NCI-H128 (cell line): Measurements from ENCODE around the gene NTHL1.
A peak's percentile ranks its signal among the peaks of the same experiment; 100 is the strongest.
"Not testable (repeated sequence)": the region's sequence is repeated elsewhere in the genome, so short reads cannot be mapped to it uniquely, and the experiment has no call there.

ENCODE experiments used
- DNase-seq: peaks from one replicate; lab custom pipeline; 2025; ENCODE audit not compliant: unreplicated experiment; lab: John Stamatoyannopoulos, UW

Gene NTHL1

GRCh38 chr16:2042986-2043666 is 4.5 kb downstream of the NTHL1 start:
- DNase-seq, result no peak

GRCh38 chr16:2042171-2042985 is 5.3 kb downstream of the NTHL1 start:
- DNase-seq, result peak; percentile 48

DNA sequence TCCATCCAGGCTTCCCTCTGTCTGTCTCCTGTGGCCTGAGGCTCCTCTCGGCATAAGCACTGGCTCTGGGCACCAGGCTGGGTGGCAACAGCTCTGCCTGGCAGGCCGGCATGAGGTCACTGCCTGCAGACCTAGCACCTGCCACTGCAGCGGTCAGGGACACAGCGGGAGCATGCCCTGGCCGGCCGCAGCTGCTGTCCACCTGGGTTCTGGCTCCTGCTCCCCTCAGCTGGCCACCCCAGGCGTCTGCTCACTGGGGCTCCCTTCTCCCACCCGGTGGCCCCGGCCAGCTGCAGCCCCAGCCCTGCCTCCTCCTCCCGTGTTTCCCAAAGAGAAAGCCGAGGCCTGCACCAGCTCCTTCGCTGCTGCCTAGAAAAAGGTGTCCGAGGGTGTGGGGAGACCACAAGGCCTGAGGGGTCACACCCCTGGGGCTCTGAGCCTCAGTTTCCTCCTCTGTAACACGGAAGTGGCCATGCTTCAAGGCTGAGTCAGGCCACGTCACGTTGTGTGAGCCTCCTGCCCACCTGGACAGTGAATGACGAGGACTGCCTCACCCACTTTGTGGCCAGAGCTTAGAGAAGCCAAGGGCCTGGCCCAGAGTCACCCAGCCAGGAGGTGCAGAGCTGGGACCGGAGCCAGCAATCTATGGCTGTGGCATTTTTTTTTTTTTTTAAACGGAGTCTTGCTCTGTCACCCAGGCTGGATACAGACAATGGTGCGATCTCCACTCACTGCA is 6.7 kb downstream of the NTHL1 start:
- no peak for DNase-seq

DNA sequence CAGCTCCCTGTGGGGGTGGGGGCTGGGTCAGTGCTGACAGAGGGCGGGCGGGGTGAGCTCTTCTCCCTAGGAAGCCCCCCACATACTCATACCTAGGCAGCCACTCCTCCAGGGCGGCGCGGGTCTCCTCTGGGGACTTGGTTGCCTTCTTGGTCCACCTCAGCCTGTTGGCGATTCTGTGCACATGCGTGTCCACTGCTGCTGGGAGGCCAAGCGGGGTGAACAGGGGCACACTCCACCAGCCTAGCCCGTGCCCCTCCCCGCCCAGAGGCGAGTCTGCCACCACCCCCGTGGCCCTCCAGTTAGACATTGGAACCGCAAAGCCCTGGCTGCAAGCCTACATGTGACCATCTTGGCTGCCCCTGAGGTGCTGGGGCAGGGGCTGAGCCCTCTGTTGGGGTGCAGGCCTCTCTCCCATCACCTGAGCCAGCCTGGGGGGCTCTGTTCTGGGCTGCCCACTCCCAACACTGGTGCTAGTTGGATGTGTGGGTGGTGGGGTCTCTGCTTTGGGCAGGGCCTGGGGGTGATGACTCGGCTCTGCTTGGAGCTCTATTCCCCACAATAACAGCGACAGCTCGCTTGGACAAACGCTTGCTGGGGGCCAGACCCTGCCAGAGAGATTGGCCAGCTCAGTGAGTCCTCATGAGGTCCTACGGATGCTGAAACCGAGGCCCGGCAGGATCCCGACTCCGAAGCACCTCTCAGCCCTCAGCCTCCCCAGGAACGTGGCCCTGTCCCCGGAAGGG is 7.4 kb downstream of the NTHL1 start:
- DNase-seq, result no peak

DNA sequence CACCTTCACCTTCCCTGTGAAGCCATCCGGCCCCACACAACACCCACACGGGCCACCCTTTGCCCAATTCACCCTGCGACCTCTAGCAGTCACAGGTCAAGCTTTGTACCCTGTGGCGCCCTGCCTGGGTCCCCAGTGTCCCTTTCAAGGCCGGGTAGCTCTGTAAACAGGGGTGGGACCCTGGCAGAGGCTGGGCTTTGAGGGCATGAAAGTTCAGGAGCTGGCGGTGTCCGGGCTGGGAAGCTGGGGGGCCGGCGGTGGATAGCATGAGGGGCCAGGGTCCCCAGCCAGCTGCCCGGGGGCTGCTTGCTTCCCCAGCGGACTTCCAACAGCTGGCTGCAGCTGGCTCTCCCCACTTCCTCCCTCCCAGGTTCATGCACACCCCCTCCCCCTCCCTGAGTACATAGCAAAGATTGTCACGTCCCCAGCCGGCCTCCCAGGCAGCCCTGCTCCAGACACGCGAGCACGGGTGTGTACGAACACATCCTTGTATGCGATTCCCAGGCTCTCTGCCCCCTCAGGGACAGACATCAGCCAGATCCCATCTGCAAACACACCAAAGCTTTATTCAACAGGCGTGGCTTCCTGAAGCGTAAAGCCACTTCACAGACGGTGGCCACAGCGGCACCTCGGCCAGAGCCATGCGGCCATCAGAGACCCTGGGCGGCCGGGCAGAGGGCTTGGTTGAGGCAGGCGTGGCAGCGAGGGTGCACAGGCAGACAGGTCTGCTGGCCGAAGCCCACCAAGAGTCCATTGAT is 8.2 kb downstream of the NTHL1 start:
- DNase-seq, result no peak

- DNase-seq, result no peak
These were observed 9.0 kb downstream of the NTHL1 start for GRCh38 chr16:2038382-2039231.

GRCh38 chr16:2037647-2038381 is 9.8 kb downstream of the NTHL1 start:
- no peak for DNase-seq

DNA sequence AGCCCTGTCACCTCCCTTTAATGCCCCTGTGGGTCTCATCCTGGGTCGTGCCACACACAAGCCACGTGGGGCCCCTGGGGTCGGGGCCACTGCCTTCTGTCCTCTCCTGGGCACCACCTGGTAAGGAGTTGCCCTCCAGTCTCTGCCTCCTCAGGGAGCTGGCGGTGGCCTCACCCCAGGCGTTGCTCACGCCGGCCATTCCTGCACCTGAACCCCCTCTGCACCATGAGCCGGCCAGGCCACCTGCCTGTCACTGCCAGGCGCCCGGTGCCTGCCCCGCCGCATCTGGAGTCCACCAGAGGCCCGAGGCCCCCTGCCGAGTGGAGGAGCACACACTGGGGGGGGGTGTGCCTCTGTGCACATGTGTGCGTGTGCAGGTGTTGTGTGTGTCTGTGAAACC is 10.5 kb downstream of the NTHL1 start:
- no peak for DNase-seq

GRCh38 chr16:2036200-2036966 is 11.3 kb downstream of the NTHL1 start:
- DNase-seq, result no peak

- DNase-seq, result no peak
These were observed 12.0 kb downstream of the NTHL1 start for GRCh38 chr16:2035431-2036199.

DNA sequence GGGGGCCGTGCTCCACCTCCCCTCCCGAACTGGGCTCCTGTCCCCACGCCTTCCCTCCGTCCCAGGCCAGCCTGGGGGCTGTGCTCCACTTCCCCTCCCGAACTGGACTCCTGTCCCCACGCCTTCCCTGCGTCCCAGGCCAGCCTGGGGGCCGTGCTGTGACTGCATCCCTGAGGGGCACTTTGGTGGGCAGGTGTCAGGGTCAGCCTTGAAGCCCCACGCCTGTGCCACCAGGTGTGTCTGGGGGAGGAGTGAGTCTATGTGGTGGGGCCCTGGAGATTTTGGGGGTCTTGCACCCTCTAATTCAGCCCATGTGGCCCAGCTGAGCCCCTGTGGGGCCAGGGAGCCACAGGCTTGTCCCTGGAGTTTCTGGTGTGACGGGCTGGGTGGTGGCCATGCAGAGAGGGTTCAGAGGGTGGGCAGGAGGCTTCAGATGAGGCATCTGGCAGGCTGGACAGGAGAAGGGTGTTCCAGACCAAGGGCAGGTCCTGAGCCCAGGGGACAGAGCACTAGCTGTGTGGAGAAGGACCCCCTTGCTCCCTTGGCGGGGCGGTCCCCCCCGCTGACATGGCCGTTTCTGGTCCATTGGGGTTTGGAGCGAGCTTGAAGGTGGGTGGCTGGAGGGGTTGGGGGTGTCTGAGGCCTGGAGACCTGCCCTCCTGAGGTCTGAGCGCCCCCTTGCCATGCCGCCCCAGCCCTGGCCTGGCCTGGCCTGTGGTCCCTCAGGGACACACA is 12.8 kb downstream of the NTHL1 start:
- no peak for DNase-seq

DNA sequence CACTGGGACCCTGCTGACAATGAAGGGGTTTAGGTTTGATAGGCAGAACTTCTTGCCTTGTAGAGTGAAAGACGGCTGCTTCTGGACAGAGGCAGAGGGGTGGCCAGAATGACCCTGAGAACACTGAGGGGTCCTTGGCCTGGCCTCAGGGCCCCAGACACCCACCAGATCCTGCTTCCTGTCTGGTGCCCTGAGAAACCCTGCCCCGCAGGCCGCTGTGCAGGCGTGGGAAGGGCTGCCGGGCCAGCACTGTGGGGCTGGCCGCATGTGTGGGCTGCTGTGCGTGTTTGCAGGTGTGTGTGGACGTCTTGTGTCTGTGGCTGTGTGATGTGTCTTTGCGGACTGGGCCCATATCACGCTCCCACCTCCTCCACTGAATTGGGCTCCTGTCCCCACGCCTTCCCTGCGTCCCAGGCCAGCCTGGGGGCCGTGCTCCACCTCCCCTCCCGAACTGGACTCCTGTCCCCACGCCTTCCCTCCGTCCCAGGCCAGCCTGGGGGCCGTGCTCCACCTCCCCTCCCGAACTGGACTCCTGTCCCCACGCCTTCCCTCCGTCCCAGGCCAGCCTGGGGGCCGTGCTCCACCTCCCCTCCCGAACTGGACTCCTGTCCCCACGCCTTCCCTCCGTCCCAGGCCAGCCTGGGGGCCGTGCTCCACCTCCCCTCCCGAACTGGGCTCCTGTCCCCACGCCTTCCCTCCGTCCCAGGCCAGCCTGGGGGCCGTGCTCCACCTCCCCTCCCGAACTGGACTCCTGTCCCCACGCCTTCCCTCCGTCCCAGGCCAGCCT is 13.5 kb downstream of the NTHL1 start:
- DNase-seq, result not testable (repeated sequence)

DNA sequence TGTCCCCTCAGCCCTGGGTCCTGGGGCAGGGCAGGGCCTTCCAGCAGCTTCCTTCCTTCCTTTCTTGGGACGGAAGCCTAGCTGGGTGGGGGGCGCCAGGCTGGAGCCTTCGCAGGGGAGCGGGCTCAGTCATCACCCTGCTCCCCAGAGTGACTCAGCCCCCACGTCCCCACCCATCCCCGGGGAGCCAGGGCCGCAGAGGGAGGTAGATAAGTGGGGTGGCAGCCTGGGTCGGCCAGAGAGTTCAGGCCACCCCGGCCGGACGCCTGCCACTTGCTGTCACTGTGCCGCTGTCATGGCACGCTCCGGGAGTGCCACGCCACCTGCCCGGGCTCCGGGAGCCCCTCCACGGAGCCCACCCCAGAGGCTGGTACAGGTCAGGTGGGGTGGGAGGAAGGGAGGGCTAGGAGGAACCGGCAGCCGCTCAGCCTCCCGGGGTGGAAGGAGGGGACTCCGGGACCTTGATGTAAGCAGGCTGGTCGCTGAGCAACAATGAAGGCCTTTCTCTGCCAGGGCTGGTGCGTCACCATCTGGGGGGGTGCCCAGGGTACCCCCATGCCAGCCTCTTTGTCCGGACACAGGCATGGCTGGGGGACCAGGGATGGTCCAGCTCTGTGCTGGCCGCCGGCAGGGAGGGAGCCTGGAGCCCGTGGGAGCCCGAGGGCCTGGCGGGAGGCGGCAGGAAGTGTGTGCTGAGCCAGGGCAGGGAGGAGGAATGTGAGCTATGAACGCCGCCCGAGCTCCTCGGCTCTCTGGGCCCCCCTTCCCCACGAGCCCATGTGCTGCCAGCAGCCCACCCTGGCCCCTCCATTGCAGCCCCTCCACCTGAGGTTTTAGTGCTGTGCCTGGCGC is 14.4 kb downstream of the NTHL1 start:
- no peak for DNase-seq

GRCh38 chr16:2032285-2033056 is 15.2 kb downstream of the NTHL1 start:
- DNase-seq, result no peak
